Activated CD8-positive, alpha-beta memory T cell treated with anti-CD3 and anti-CD28 coated beads, Interleukin-2, amount 50 U/mL, for 24 hours (primary cell): ENCODE measurements around the gene GABRR2.
"Not testable (repeated sequence)": the region's sequence is repeated elsewhere in the genome, so short reads cannot be mapped to it uniquely, and the experiment has no call there.

Source experiments
- DNase-seq: peaks from one replicate; pipeline ENCODE4 v3.0.0-alpha.2; 2020; ENCODE audit errors: extremely low read depth

The GABRR2 gene

DNA sequence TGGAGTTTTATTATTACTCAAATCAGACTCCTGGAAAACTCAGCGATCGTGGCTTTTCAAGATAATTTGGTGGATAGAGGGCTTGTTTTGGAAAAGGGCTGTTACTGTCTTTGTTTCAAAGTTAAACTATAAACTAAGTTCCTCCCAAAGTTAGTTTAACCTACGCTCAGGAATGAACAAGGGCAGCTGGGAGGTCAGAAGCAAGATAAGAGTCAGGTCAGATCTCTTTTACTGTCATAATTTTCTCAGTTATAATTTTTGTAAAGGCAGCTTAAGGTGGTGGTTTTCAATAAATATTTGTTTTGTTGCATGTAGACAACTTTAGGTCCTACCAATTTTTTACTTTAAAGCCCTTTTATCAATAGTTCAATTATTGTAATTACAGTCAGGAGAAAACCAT is 9.2 kb upstream of the GABRR2 start:
- DNase-seq, result no peak

DNA sequence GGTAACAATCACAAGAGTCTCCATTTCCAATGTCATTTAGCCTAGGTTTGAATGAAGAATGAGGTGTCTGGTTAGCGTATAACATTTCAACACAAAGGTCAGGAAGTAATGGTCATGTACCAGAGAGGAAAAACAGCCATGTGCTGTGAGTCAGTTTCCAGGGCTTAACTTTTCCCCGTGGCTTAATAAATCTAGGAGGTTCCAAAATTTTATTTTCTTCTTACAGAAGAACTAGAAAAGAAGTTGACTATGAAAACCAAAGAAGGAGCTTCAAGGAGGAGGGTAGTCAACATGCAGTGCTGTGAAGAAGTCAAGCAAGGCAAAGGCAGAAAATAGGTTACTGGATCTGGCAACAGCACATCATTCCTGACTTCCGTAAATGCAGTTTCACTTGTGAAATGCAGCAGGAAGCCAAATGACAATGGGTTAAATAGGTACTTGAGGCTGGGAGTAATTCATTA is 8.4 kb upstream of the GABRR2 start:
- DNase-seq, result no peak

DNA sequence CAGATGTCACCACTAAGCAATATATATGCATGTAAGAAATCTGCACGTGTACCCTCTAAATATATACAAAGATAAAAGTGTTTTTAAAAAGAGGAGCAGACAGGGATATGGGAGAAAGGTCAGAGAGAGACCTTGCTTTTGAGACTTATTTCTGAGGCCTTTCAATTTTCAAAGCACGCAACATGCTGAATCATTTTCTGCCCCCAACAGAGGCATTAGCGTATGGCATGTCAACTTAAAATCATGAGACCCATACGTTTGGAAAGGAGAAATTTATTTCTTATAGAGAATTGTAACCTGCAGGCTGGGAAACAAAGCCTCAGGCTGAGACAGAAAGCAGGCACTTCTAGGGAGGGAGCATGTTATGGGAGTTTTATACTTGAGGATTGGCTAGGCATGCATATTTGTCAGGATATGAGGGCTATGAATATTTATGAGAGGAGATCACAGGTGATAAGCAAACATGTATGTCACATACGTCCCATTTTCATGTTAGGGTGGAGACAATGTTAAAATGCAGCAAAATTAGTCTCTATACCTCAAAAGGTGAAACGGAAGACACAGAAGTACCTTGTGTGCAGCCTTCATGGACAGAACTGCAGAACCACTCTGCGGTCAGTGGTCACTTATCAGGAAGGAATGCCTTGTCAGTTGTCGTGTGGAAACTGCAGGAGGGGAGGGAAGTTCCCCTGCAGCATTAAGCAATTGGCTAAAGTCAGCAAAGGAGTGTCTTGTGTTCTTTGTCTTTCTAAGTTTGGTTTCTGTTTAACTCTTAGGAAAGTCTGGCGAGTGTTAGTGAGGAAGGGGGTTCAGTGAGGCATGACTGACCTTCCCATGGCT is 6.3 kb upstream of the GABRR2 start:
- no peak for DNase-seq

DNA sequence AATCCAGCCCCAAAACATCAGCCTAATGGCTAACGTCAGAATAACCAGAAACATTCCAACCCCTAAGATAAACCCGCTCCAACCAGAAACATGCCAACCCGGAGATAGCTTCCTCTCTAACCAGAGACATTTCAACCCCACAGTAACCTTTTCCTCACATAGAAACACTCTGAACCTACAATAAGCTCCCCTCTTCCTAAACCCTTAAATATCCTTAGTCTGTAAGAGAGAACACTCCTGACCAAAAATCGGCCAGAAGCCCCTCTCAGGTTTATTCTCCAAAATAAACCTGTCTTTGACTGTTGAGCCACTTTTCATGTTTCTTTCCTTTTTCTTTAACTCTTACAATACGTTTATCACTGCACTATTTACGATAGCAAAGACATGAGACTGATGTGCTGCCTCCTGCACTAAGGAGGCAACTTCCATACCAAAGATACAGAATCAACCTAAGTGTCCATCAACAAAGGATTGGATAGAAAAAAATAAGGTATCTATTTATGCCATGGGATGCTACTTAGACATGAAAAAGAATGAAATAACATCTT is 5.0 kb upstream of the GABRR2 start:
- DNase-seq, result no peak

DNA sequence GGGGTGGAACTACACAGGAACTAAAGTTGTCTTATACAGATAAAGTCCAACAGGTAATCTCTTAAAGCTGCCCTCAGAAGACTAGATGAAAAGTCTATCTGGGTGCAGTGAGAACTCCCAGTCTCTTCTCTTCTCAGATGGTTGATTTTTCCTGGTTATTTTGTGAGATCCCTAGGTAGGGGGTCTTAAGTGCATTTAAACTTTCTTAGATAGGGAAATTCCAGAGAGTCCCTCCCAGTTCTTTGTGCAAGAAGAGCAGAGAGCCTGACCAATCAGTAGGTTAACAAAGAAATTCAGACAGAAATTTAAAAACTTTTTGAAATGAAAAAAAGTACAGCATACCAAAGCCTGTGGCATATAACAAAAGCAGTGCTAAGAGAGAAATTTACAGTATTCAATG is 2.0 kb upstream of the GABRR2 start:
- no peak for DNase-seq

DNA sequence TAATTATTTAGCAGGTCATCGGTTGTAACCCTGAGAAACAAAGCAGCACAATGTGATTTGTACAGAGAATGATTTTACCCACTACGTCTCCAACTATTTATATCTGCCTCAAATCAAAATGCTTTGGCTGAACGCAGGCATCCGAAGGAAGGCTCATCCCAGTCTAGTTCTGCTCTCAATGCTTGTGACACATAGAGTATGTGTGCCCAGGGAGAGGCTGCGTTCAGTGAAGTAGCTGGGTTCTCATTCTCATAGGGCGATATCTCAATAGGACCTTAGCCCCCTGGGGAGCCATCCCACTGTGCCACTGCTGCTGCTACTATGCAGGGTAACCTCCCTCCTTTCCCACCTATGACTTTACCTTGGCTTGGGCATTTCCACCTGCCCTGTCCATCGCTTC is 407 bp downstream of the GABRR2 start:
- DNase-seq, result no peak

DNA sequence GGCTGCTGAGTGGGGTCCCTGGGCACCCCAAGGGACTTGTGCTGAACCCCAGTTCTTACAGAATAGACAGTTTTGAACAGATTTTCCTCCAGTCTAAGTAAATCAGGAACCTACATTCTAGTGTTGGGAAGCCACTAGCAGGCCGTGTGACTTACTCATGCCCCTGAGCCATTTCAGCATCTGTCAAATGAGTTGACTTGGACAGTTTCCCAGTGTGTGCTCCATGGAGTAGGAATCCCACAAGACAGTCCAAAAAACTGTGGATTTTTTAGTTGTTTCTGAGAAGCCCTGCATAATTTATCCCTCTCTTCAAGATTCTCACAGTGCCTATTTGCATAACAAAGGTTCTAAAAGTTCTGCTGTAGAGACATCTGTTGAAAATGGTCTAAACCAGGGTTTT is 2.1 kb downstream of the GABRR2 start:
- DNase-seq, result no peak

DNA sequence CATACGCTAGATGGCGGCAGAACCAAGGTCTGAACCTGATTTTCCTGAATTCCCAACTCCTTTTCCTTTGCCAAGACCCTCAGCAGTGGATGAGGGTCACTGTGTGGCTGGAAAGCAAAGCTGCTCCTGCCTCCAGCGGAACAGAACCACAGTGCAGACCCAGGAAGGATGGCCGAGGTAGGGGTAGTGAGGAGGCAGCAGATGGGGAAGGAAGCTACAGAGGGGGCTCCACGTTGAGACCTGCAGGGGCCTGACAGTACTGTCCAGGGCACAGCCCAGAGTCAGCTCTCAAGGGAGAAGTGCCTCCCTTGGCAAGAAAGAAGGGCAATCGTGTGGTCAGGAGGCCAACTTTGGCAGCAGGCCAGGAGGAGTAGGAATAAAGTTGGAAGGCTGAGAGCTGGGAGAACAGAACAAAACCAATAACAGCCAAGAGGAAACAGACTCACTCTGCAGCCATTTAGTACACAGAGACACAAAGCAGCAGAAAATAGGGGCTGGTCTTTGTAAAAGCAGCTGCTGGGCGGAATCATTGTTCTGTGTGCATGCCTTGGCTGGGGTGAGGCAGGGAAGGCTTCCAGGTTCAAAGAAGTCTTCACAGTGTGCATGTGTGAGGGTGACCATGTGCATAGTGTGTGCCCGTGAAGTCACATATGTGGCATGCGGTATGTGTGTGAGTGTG is 3.1 kb downstream of the GABRR2 start:
- no peak for DNase-seq

DNA sequence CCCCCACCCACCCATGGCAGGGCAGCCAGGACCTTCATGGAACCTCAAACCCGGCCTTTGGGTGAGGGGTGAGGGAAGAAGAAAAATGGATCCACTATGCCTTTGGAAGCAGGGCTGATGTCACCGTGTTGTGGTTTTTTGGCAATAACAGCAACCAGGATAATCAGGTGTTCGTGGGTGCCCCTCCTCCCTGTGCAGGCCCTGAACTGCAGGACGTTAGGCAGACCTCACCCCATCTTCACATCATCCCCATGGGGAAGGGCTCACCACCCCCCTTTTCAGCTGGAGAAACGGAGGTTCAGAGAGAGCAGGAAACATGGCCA is 3.6 kb downstream of the GABRR2 start:
- no peak for DNase-seq

DNA sequence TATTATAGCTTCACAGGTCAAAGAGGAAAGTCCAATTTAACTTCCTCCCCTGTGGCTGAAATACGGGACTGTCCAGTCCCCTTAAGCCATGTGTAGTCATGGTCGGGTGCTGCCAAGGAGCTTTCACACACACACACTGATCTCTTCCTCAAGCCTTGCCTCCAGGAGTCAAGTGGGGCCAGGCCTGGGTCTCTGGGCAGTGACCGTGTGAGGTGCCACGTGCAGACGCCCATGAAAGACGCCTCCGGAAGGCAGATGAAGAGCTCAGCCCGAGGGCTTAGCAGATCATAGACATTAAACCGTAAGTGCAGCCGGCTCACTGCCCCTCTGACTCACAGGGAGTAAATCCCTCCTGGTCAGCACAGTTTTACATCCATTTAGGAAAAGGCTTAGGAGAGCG is 4.2 kb downstream of the GABRR2 start:
- DNase-seq, result no peak

DNA sequence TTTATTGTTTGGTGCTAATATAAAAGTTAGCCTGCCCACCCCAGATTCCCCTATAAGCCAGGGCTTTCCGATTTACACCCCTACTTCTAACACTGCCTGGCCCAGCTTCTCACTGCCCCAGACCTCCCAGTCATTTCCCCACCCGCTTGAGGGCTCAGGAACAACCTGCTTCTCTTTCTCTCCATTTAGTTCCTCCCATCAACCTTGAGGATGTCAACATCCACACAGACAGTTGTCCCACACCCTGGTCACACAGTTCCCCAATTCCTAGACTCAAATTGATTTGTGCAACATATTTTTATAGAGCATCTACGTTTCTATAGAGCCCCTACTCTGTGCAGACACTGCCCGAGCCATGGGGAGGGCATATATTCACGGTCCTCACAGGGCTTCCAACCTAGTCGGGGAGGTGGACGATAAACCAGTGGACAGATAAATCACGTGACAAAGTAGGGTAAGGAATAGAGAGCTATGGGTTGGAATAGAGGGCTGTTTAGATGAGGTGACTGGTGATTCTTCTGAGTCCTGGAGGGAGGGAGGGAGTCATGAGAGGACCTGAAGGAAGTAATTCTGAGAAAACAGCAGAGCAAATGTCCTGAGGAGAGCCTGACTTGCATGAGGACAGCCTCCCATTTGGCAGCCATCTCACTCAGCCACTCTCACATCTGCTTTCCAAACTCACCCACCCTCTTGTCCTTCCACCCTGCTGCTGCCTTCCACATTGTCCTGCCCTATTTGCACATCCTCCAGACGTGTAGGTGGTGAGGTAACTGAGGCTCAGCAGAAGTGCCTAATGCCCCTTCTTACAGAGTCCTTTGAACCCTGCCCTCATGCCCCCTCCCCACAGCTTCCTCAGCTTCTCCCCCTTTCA is 6.3 kb downstream of the GABRR2 start:
- no peak for DNase-seq

DNA sequence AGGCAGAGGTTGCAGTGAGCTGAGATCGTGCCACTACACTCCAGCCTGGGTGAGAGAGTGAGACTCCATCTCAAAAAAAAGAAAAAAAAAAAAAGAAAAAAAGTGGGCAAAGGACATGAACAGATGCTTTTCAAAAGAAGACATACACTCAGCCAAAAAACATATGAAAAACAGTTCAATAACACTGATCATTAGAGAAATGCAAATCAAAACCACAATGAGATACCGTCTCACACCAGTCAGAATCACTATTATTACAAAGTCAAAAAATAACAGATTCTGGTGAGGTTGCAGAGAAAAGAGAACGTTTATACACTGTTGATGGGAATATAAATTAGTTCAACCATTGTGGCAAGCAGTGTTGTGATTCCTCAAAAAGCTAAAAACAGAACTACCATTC is 10.6 kb downstream of the GABRR2 start:
- DNase-seq, result not testable (repeated sequence)

DNA sequence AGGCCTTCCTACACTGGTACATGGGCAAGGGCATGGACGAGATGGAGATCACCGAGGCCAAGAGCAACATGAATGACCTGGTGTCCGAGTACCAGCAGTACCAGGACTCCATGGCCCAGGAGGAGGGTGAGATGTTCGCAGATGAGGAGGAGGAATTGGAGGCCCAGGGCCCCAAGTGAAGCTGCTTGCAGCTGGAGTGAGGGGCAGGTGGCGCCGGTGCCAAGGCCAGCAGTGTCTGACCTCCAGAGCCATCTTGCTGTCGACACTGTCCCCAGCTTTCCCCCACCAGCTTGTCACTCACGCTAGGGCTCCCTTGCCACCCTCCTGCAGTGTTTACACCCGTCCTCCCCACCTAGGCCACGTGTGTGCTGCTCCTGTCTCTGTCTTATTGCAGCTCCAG is 12.2 kb downstream of the GABRR2 start:
- DNase-seq, result no peak

DNA sequence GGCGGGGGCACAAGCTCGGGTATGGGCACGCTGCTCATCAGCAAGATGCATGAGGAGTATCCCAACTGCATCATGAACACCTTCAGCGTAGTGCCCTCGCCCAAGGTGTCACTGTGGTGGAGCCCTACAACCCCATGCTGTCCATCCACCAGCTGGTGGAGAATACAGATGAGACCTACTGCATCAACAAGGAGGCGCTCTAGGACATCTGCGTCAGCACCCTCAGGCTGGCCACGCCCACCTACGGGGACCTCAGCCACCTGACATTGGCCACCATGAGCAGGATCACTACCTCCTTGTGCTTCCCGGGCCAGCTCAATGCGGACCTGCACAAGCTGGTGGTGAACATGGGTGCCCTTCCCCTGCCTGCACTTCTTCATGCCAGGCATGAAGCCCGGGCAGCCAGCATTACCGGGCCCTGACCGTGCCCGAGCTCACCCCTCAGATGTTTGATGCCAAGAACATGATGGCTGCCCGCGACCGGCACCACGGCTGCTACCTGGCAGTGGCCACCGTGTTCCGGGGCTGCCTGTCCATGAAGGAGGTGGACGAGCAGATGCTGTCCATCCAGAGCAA is 12.8 kb downstream of the GABRR2 start:
- DNase-seq, result no peak

DNA sequence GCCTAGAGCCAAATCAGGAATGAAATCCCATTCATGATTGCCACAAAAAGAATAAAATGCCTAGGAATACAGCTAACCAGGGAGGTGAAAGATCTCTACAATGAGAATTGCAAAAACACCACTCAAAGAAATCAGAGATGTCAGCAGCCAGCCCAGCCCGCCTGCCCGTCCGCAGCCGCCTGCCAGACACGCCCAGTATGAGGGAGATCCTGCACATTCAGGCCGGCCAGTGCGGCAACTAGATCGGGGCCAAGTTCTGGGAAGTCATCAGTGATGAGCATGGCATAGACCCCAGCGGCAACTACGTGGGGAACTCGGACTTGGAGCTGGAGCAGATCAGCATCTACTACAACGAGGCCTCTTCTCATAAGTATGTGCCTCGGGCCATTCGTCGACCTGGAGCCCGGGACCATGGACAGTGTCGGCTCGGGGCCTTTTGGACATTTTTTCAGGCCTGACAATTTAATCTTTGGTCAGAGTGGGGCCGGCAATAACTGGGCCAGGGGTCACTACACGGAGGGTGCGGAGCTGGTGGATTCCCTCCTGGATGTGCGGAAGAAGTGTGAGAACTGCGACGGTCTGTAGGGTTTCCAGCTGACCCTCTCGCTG is 13.4 kb downstream of the GABRR2 start:
- DNase-seq, result no peak

DNA sequence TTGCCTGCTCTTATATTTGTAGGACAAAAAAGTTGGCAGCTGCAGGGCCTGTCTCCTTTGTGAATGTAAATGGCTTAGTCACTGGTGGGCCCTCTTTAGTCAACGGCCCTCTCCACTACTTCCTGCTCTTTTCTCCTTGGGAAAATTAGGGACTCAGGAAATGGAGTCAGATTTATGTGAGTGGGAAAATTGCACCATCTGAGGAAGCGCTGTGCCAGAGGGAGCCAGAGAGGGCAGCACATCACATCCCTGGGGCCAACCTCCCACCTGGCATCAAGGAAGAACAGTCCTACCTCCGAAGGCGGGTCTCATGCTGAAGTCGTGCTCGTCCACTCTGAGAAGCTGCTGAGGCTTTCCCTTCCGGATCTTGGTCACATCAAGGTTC is 15.6 kb downstream of the GABRR2 start:
- DNase-seq, result no peak

DNA sequence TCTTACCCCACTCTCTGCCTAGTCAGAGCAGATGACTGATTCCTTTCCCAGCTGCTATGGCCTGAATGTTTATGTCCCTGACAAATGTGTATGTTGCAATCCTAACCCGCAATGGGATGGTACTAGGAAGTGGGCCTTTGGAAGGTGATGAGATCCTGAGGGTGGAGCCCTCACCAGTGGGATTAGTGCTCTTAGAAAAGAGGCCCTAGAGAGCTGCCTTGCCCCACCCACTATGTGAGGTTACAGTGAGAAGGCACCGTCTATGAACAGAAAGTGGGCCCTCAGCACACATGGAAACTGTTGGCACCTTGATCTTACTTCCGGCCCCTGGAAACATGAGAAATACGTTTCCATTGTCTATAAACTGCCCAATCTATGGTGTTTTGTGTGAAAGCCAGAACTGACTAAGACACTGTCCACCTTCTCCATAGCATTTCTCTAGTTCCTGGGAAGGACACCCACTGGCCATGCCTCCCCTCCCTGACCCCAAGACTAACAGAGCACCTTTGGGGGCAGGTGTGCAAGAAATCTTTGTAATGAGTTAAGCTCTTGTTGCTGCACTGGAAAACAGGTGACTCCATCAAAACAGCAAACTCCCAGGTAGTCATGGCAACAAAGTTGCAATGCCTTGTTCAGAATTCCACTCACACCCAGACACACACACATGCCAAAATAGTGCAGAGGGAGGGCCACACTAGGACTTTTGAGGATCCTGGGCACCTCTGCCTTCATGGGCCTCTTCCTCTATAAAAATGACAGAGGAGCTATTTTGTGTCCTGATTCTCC is 16.2 kb downstream of the GABRR2 start:
- DNase-seq, result no peak

DNA sequence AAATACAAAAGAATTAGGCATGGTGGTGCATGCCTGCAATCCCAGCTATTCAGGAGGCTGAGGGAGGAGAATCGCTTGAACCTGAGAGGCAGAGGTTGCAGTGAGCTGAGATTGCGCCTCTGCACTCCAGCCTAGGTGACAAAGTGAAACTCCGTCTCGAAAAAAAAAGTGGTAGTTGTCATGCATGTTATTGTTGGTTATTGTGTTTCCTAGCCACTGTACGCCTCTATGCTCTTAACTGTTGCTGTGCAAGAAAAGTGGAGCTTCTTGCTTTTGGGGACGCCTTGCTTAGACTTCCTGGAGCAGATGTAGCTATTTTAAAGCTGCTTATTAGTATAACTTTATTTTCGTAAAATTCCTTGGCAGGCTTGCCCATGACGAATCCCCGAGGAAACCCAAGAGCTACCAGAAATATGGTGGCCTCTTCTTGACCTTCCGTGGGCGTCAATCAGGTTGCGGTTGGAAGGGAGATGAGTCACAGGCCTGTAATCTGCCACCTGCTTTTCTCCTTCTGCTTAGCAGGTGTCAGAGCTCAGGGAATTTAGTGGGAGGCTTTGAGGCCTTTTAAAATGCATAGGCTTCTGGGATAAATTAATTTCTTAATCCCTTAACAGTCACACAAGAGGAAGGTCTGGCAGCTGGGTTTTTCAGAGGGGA is 17.3 kb downstream of the GABRR2 start:
- DNase-seq, result peak; percentile 19

DNA sequence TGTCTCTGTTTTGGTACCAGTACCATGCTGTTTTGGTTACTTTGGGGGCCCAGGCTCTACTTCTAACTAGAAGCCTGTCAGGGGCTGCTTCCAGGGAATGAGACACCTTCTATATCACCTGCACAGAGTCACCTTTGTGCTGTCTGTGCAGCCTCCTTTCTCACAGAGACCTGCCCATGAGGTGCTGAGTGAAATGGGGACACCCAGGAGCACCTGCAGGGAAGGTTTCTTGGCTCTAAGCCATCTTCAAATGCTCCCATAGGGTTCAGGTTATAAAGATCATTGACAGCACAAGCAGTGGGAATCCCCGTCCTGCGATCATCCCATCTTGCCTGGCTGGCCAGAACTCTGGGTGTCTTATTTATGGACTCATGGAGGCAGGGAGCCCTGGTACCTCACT is 19.1 kb downstream of the GABRR2 start:
- no peak for DNase-seq

DNA sequence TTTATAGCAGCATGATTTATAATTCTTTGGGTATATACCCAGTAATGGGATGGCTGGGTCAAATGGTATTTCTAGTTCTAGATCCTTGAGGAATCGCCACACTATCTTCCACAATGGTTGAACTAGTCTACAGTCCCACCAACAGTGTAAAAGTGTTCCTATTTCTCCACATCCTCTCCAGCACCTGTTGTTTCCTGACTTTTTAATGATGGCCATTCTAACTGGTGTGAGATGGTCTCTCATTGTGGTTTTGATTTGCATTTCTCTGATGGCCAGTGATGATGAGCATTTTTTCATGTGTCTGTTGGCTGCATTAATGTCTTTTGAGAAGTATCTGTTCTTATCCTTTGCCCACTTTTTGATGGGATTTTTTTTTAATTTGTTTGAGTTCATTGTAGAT is 20.0 kb downstream of the GABRR2 start:
- DNase-seq, result not testable (repeated sequence)
